Measurements from ENCODE around the gene CCR6. TPM values are rescaled to one million over a fixed set of nuclear protein-coding genes. Genes with fewer than 3 reads are reported as not detected.
"Not testable (repeated sequence)": the region's sequence is repeated elsewhere in the genome, so short reads cannot be mapped to it uniquely, and the experiment has no call there.

The CCR6 gene
- total and polyA plus RNA-seq, 5 donors = not detected

DNA sequence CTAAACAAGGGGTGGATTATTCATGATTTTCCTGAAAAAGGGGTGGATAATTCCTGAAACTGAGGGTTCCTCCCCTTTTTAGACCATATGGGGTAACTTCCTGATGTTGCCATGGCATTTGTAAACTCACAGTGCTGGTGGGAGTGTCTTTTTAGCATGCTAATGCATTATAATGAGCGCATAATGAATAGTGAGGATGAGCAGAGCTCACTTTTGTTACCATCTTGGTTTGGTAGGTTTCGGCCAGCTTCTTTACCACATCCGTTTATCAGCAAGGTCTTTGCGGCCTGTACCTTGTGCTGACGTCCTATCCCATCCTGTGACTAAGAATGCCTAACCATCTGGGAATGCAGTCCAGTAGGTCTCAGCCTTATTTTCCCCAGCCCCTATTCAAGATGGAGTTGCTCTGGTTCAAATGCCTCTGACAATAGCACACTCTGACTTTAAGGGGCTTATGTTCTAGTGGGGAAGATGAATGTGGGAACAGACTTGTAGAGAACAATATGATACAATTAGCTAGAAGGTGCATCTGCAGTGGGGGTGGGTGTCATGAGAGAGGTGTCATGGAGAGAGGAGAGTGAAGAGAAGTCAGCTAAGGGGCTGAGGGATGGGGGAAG is 39.1 kb downstream of the CCR6 start:
- no peaks in the 10 kb centered on the region for H3K27me3 ChIP-seq (ENCODE audit: control insufficient read depth, insufficient read depth)
- DNase-seq (no peak), ATAC-seq (no peak)
- no peak overlapping the region for H3K4me3 ChIP-seq (ENCODE audit: low read length)
- intact Hi-C loops (cut with DNase I) = no loop called here
- no peaks in the 10 kb centered on the region for H3K9me3 ChIP-seq (ENCODE audit: control insufficient read depth, low read length)
- WGBS = 97% methylated on average over 5 of the region's 5 CpGs
- no peak overlapping the region for H3K27ac ChIP-seq (ENCODE audit: low read length)
- no peaks in the 10 kb centered on the region for H3K4me1 ChIP-seq (ENCODE audit: control insufficient read depth, insufficient read depth, low read length)

DNA sequence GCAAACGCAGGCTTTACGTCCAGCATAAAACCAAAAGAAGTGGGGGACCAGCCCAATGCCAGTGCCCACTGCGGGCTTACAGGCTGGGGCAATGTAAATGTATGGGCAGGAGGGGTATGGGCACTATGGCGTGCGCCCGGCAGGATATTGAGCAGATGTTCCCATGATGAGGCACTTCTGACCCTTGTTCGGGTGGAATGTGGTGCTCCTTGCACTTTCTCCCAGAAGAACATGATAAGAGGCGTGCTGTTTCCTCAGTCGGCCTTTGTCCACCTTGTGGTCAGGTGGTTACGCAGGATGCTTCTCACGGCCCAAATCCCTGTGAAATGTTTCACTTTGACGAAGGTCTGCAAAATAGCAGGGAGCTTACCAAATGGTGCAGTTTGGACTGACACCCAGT is 39.7 kb downstream of the CCR6 start:
- Histone ChIP-seq H3K4me3 (ENCODE audit: low read length) (no peak overlapping the region), H3K4me1 (ENCODE audit: control insufficient read depth, insufficient read depth, low read length) (no peaks in the 10 kb centered on the region), H3K27me3 (ENCODE audit: control insufficient read depth, insufficient read depth) (no peaks in the 10 kb centered on the region), H3K27ac (ENCODE audit: low read length) (no peak overlapping the region), H3K9me3 (ENCODE audit: control insufficient read depth, low read length) (no peaks in the 10 kb centered on the region)
- no peak for ATAC-seq
- WGBS = 69% methylated on average over 12 of the region's 12 CpGs
- intact Hi-C loops (cut with DNase I) = no loop called here
- no peak for DNase-seq

DNA sequence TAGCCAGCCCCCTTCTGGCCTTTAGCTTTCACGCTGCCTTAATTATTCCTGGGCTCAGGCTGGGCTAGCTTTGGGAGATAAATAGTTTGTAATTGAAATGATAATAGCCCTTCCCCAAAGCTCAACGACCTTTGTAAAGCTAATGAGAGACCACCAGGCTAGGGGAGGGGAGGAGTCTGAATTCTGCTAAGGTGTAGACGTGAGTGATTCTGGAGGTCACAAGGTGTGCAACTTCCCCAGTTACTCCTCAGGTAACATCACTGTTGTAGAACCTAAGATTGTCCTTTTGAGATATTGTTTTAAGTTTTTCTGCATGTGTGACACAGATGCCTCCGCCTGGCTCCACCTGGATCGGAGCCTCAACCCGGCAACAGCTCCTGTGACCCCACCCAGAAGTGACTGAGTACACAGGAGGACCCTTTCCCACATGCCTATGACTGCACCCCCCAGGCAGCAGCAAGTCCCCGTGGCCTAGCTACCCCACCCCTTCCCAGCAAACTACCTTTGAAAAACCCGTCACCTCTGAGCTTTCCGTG is 40.6 kb downstream of the CCR6 start:
- WGBS = 65% methylated on average over 9 of the region's 9 CpGs
- H3K27me3 ChIP-seq (ENCODE audit: control insufficient read depth, insufficient read depth) = no peaks in the 10 kb centered on the region
- DNase-seq = no peak
- H3K9me3 ChIP-seq (ENCODE audit: control insufficient read depth, low read length) = no peaks in the 10 kb centered on the region
- no peak overlapping the region for H3K27ac ChIP-seq (ENCODE audit: low read length)
- no peaks in the 10 kb centered on the region for H3K4me1 ChIP-seq (ENCODE audit: control insufficient read depth, insufficient read depth, low read length)
- intact Hi-C loops (cut with DNase I) = no loop called here
- ATAC-seq = no peak
- no peak overlapping the region for H3K4me3 ChIP-seq (ENCODE audit: low read length)

- 59% methylated on average over 3 of the region's 3 CpGs for WGBS
- Histone ChIP-seq H3K9me3 (ENCODE audit: control insufficient read depth, low read length) (no peaks in the 10 kb centered on the region), H3K4me1 (ENCODE audit: control insufficient read depth, insufficient read depth, low read length) (no peaks in the 10 kb centered on the region), H3K27ac (ENCODE audit: low read length) (no peak overlapping the region), H3K27me3 (ENCODE audit: control insufficient read depth, insufficient read depth) (no peaks in the 10 kb centered on the region), H3K4me3 (ENCODE audit: low read length) (no peak overlapping the region)
- intact Hi-C loops (cut with DNase I) = no loop called here
- ATAC-seq (no peak), DNase-seq (no peak)
Measured at GRCh38 chr6:167164261-167164660, 41.4 kb downstream of the CCR6 start.

- Histone ChIP-seq H3K9me3 (ENCODE audit: control insufficient read depth, low read length) (no peaks in the 10 kb centered on the region), H3K27ac (ENCODE audit: low read length) (no peak overlapping the region), H3K4me1 (ENCODE audit: control insufficient read depth, insufficient read depth, low read length) (no peaks in the 10 kb centered on the region), H3K4me3 (ENCODE audit: low read length) (no peak overlapping the region), H3K27me3 (ENCODE audit: control insufficient read depth, insufficient read depth) (no peaks in the 10 kb centered on the region)
- no peak for DNase-seq
- no peak for ATAC-seq
- 78% methylated on average over 2 of the region's 2 CpGs for WGBS
- intact Hi-C loops (cut with DNase I) = no loop called here
Measured at GRCh38 chr6:167165858-167166471, 43.1 kb downstream of the CCR6 start.

DNA sequence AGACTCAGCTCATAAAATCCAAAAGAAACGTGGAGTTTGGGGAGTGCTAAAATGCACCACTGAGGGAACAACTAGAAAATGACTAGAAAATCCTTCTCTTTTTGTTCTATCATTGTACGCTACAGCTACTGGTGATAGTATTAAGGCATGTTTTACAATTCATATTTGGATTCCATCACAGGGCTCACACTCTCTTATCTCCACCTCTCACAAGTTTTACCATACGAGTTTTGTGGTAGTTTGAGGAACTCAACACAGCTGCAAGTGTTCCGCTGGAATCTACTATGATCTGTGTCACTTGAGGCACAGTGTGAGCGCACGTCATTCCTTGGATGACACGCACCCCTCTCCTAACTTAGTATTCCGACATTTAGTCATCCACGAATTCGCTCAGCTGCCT is 44.8 kb downstream of the CCR6 start:
- H3K4me3 ChIP-seq (ENCODE audit: low read length); DNase-seq; intact Hi-C loops (cut with DNase I); H3K27ac ChIP-seq (ENCODE audit: low read length); H3K9me3 ChIP-seq (ENCODE audit: control insufficient read depth, low read length); H3K4me1 ChIP-seq (ENCODE audit: control insufficient read depth, insufficient read depth, low read length); ATAC-seq; H3K27me3 ChIP-seq (ENCODE audit: control insufficient read depth, insufficient read depth): not testable (repeated sequence)
- 80% methylated on average over 8 of the region's 10 CpGs for WGBS

- H3K4me3 ChIP-seq (ENCODE audit: low read length); H3K27me3 ChIP-seq (ENCODE audit: control insufficient read depth, insufficient read depth); DNase-seq; H3K9me3 ChIP-seq (ENCODE audit: control insufficient read depth, low read length); H3K4me1 ChIP-seq (ENCODE audit: control insufficient read depth, insufficient read depth, low read length); intact Hi-C loops (cut with DNase I); ATAC-seq; H3K27ac ChIP-seq (ENCODE audit: low read length): not testable (repeated sequence)
- WGBS = 57% methylated on average over 13 of the region's 16 CpGs
Measured at GRCh38 chr6:167168296-167168695, 45.4 kb downstream of the CCR6 start.

GRCh38 chr6:167169867-167170266 is 47.0 kb downstream of the CCR6 start:
- intact Hi-C loops (cut with DNase I); ATAC-seq; H3K9me3 ChIP-seq (ENCODE audit: control insufficient read depth, low read length); H3K4me3 ChIP-seq (ENCODE audit: low read length); H3K27me3 ChIP-seq (ENCODE audit: control insufficient read depth, insufficient read depth); H3K27ac ChIP-seq (ENCODE audit: low read length); H3K4me1 ChIP-seq (ENCODE audit: control insufficient read depth, insufficient read depth, low read length); DNase-seq: not testable (repeated sequence)
- WGBS = 84% methylated on average over 3 of the region's 13 CpGs

DNA sequence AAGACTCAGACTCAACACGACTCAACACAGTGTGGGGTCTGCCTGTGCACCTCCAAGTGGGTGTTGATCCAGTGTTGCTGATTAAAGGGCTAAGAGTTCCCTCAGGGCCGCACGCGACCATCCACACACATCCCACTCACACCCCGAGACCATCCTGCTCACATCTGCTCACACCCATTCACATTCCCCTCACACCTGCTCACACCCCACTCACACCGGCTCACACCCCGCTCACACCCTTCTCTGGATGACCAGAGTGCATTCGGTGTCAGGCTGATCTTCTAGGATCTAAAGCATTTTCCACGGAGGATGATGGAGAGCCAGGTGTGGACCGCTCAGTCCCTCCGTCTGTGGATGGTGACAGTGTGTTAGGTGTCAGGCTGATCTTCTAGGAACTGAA is 48.4 kb downstream of the CCR6 start:
- H3K27me3 ChIP-seq (ENCODE audit: control insufficient read depth, insufficient read depth); H3K9me3 ChIP-seq (ENCODE audit: control insufficient read depth, low read length); H3K4me1 ChIP-seq (ENCODE audit: control insufficient read depth, insufficient read depth, low read length); intact Hi-C loops (cut with DNase I); DNase-seq; H3K27ac ChIP-seq (ENCODE audit: low read length); ATAC-seq; H3K4me3 ChIP-seq (ENCODE audit: low read length): not testable (repeated sequence)
- WGBS = 88% methylated on average over 11 of the region's 11 CpGs

- intact Hi-C loops (cut with DNase I); H3K27me3 ChIP-seq (ENCODE audit: control insufficient read depth, insufficient read depth); DNase-seq; H3K4me3 ChIP-seq (ENCODE audit: low read length); ATAC-seq; H3K4me1 ChIP-seq (ENCODE audit: control insufficient read depth, insufficient read depth, low read length); H3K27ac ChIP-seq (ENCODE audit: low read length); H3K9me3 ChIP-seq (ENCODE audit: control insufficient read depth, low read length): not testable (repeated sequence)
- WGBS = 80% methylated on average over 13 of the region's 13 CpGs
Measured at GRCh38 chr6:167172011-167172410, 49.1 kb downstream of the CCR6 start.

GRCh38 chr6:167177271-167177670 is 54.4 kb downstream of the CCR6 start:
- H3K27me3 ChIP-seq (ENCODE audit: control insufficient read depth, insufficient read depth); H3K4me1 ChIP-seq (ENCODE audit: control insufficient read depth, insufficient read depth, low read length); DNase-seq; H3K9me3 ChIP-seq (ENCODE audit: control insufficient read depth, low read length); H3K4me3 ChIP-seq (ENCODE audit: low read length); ATAC-seq; H3K27ac ChIP-seq (ENCODE audit: low read length); intact Hi-C loops (cut with DNase I): not testable (repeated sequence)
- 90% methylated on average over 14 of the region's 14 CpGs for WGBS
